ENCODE data around the gene MLPH.
A peak's percentile ranks its signal among the peaks of the same experiment; 100 is the strongest.

The MLPH gene

GRCh38 chr2:237501892-237502513 is 15.0 kb downstream of the MLPH start:
- DNase-seq = no peak

- no peak for DNase-seq
Observed at GRCh38 chr2:237503201-237503600, 16.1 kb downstream of the MLPH start.

GRCh38 chr2:237505188-237505939 is 18.3 kb downstream of the MLPH start:
- DNase-seq = no peak

GRCh38 chr2:237507512-237507911 is 20.5 kb downstream of the MLPH start:
- DNase-seq = no peak

GRCh38 chr2:237508361-237508760 is 21.3 kb downstream of the MLPH start:
- DNase-seq = no peak

- DNase-seq = no peak
Observed at GRCh38 chr2:237509151-237509550, 22.1 kb downstream of the MLPH start.

- no peak for DNase-seq
Observed at GRCh38 chr2:237509905-237510304, 22.9 kb downstream of the MLPH start.

GRCh38 chr2:237510502-237511217 is 23.6 kb downstream of the MLPH start:
- DNase-seq = no peak

- no peak for DNase-seq
Observed at GRCh38 chr2:237511433-237511832, 24.4 kb downstream of the MLPH start.

- no peak for DNase-seq
Observed at GRCh38 chr2:237511885-237512405, 24.9 kb downstream of the MLPH start.

- peak; percentile 65 to 71 for DNase-seq
Observed at GRCh38 chr2:237512774-237513466, 25.9 kb downstream of the MLPH start.

- DNase-seq = no peak
Observed at GRCh38 chr2:237513693-237514092, 26.6 kb downstream of the MLPH start.

GRCh38 chr2:237514474-237515130 is 27.6 kb downstream of the MLPH start:
- no peak for DNase-seq

GRCh38 chr2:237515166-237515565 is 28.1 kb downstream of the MLPH start:
- no peak for DNase-seq

- DNase-seq = no peak
Observed at GRCh38 chr2:237515621-237516275, 28.7 kb downstream of the MLPH start.

- no peak for DNase-seq
Observed at GRCh38 chr2:237517163-237517562, 30.1 kb downstream of the MLPH start.

- DNase-seq = no peak
Observed at GRCh38 chr2:237517990-237518389, 30.9 kb downstream of the MLPH start.

- no peak for DNase-seq
Observed at GRCh38 chr2:237519506-237520245, 32.6 kb downstream of the MLPH start.

- no peak for DNase-seq
Observed at GRCh38 chr2:237520290-237520689, 33.2 kb downstream of the MLPH start.

- no peak for DNase-seq
Observed at GRCh38 chr2:237524631-237525030, 37.6 kb downstream of the MLPH start.

GRCh38 chr2:237525559-237526157 is 38.6 kb downstream of the MLPH start:
- DNase-seq = no peak

All from AML-193 (cell line).